Muscle layer of colon (tissue), 2 donors: ENCODE data around the gene C12orf43.

ENCODE experiments used
- H3K27ac ChIP-seq: one replicate; pipeline ENCODE4 v1.7.0; 2013; ENCODE audit warnings: low read depth, mild to moderate bottlenecking, low read length, moderate library complexity
- H3K27me3 ChIP-seq, 2 donors: one replicate each; pipeline ENCODE4 v1.7.0; 2013; ENCODE audit warnings: low read length in 2 of 2, mild to moderate bottlenecking in 2 of 2; ENCODE audit not compliant: insufficient read depth in 2 of 2, control insufficient read depth in 1 of 2
- H3K36me3 ChIP-seq: one replicate; pipeline ENCODE4 v1.7.0; 2013; ENCODE audit warnings: mild to moderate bottlenecking, low read length; ENCODE audit not compliant: insufficient read depth
- H3K4me1 ChIP-seq: one replicate; pipeline ENCODE4 v1.7.0; 2013; ENCODE audit warnings: mild to moderate bottlenecking, low read length; ENCODE audit not compliant: insufficient read depth
- H3K4me3 ChIP-seq, 2 donors: one replicate each; pipeline ENCODE4 v1.7.0; 2013; ENCODE audit warnings: low read length in 2 of 2, low read depth in 1 of 2, mild to moderate bottlenecking in 1 of 2, moderate library complexity in 1 of 2
- H3K9ac ChIP-seq: one replicate; pipeline ENCODE4 v1.7.0; 2013; ENCODE audit warnings: low read length
- H3K9me3 ChIP-seq: one replicate; pipeline ENCODE4 v1.7.0; 2013; ENCODE audit warnings: mild to moderate bottlenecking, low read length
- donor health status: abdominal sarcoma.
- donor health status: Adenocarcinoma of cecum.

The C12orf43 gene

GRCh38 chr12:121025442-121026226 is 9.3 kb upstream of the C12orf43 start:
- no peak overlapping the region for H3K27ac ChIP-seq
- no peaks in the 10 kb centered on the region for H3K36me3 ChIP-seq
- H3K9me3 ChIP-seq = no peaks in the 10 kb centered on the region
- H3K4me3 ChIP-seq = no peak overlapping the region
- H3K27me3 ChIP-seq = no peaks in the 10 kb centered on the region
- H3K4me1 ChIP-seq = no peaks in the 10 kb centered on the region
- H3K9ac ChIP-seq = no peak overlapping the region

DNA sequence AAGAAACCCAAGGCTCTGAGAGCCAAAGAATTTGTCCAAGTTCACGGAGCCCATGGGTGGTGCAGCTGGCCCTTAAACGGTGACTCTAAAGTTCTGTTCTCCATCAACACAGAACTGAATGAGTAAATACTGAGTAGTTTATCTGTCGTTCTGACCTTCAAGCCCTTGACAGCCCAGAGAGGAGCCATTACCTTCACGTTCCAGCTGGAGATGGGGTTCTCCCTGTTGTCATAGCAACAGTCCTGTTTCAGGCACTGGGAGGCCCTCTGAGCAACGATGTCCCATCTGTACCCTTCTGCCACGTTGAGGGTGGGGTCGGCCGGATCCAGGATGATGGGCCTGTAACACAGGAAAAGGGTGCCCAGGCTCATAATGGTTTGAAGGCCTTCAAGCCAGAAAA is 7.5 kb upstream of the C12orf43 start:
- H3K27me3 ChIP-seq = no peaks in the 10 kb centered on the region
- H3K27ac ChIP-seq = no peak overlapping the region

GRCh38 chr12:121022713-121023112 is 6.4 kb upstream of the C12orf43 start:
- H3K27ac ChIP-seq = no peak overlapping the region
- no peaks in the 10 kb centered on the region for H3K27me3 ChIP-seq
- no peak overlapping the region for H3K9ac ChIP-seq
- no peaks in the 10 kb centered on the region for H3K36me3 ChIP-seq
- H3K9me3 ChIP-seq = no peaks in the 10 kb centered on the region
- no peak overlapping the region for H3K4me3 ChIP-seq
- no peaks in the 10 kb centered on the region for H3K4me1 ChIP-seq

More for the DNA sequence above, 7.5 kb upstream of the C12orf43 start:
- Histone ChIP-seq H3K4me3 (no peak overlapping the region), H3K36me3 (no peaks in the 10 kb centered on the region), H3K4me1 (no peaks in the 10 kb centered on the region), H3K9ac (no peak overlapping the region), H3K9me3 (no peaks in the 10 kb centered on the region)

DNA sequence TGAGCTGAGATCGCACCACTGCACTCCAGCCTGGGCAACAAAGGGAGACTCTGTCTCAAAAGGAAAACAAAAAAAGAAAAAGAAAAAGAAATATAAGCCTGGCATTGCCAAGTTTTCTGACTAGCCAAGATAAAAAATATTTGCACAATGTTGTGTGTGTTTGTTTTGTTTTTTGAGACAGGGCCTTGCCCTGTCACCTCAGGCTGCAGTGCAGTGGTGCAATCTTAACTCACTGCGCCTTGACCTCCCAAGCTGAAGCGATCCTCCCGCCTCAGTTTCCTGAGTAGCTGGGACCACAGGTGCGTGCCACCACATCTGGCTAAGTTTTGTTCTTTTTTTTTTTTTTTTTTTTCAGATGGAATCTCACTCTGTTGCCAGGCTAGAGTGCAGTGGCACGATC is 5.5 kb upstream of the C12orf43 start:
- Histone ChIP-seq H3K27me3 (no peaks in the 10 kb centered on the region), H3K9me3 (no peaks in the 10 kb centered on the region), H3K4me3 (no peak overlapping the region), H3K27ac (no peak overlapping the region), H3K36me3 (no peaks in the 10 kb centered on the region), H3K9ac (no peak overlapping the region), H3K4me1 (no peaks in the 10 kb centered on the region)

DNA sequence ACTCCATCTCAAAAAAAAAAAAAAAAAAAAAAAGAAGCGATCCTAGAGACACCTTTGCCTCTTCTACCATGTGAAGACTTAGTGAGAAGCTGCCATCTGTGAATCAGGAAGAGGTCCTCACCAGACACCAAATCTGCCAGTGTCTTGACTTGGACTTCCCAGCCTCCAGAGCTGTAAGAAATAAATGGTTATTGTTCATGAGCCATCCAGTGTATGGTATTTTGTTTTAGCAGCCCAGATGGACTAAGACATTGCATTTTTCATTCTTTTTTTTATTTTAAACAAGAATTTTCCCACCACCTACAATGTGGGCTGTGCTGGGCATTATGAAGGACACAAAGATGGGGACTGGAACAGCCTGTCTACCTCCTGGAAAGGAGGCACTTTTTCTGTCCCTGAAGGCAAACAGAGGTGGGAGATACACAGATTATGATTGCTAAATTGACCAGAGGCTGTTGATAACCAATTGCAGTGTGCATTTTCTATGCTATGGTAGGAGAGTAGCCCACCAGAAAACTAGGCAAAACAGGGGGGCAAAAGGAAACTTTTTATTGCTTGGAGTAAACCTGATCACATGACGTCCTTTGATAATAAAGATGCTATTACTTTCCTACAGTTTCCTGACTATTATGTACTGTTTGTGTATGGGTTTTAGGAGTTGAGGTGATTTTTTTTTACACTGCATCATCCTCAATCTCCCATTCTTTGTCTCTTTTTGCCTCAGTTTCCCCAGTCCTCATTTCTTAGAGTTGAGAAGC is 2.8 kb upstream of the C12orf43 start:
- Histone ChIP-seq H3K27me3 (no peaks in the 10 kb centered on the region), H3K4me3 (no peak overlapping the region), H3K36me3 (no peaks in the 10 kb centered on the region), H3K9ac (no peak overlapping the region), H3K27ac (no peak overlapping the region), H3K9me3 (no peaks in the 10 kb centered on the region), H3K4me1 (peaks cover 11% of the 10 kb centered on the region)

DNA sequence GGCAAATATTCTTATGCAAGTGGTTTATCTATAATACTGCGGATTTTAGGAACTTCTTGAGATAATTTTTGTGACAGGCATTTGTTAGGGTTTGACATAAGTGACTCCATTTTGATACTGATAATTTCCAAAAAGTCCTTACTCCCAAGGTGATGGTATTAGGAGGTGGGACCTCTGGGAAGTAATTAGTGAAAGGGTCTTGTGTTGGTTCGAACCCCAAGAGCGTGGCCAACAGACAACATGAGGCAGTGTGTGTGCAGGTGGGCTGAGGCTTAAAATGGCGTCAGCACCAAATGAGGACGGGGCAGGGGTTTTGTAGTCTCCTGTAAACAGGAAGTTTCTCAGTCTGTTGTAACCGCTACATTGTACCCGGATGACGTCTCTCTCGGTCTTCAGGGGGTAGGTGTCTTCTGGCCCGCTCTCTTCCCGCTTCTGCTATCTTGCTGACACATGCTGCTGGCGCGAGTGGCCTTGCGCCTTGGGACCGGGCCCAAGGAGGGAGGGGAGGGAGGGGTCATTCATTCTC is 1.7 kb upstream of the C12orf43 start:
- Histone ChIP-seq H3K4me3 (no peak overlapping the region), H3K9ac (no peak overlapping the region), H3K27me3 (no peaks in the 10 kb centered on the region), H3K36me3 (peaks cover 5% of the 10 kb centered on the region), H3K27ac (no peak overlapping the region), H3K9me3 (no peaks in the 10 kb centered on the region), H3K4me1 (peaks cover 11% of the 10 kb centered on the region)

- no peak overlapping the region for H3K4me3 ChIP-seq
- H3K9ac ChIP-seq = no peak overlapping the region
- H3K27ac ChIP-seq = no peak overlapping the region
- H3K9me3 ChIP-seq = no peaks in the 10 kb centered on the region
- peaks cover 31% of the 10 kb centered on the region for H3K36me3 ChIP-seq
- peaks cover 11% of the 10 kb centered on the region for H3K4me1 ChIP-seq
- H3K27me3 ChIP-seq = no peaks in the 10 kb centered on the region
Observed at GRCh38 chr12:121013715-121014114, 2.6 kb downstream of the C12orf43 start.

GRCh38 chr12:121011820-121012219 is 4.5 kb downstream of the C12orf43 start:
- no peaks in the 10 kb centered on the region for H3K27me3 ChIP-seq
- H3K9me3 ChIP-seq = no peaks in the 10 kb centered on the region
- peaks cover 43% of the 10 kb centered on the region for H3K36me3 ChIP-seq
- peaks cover 11% of the 10 kb centered on the region for H3K4me1 ChIP-seq
- no peak overlapping the region for H3K9ac ChIP-seq
- H3K4me3 ChIP-seq = no peak overlapping the region
- H3K27ac ChIP-seq = no peak overlapping the region

DNA sequence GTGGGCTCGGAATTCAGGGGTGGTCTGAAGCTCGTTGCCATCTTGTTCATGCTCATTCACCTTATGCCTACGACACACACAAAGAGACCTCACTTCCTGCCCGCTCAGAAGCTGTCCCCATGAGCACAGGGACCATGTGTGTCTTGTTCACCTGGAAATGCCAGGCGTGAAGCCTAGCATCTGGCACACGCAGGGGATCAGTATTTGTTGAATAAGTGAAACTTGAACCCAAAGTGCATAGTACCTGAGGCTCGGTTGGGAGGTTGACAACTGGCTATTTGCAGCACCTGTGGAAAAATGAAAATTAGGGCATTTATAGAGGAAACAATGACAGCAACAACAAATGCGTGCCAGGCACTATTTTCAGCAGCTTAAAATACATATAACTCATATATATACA is 5.4 kb downstream of the C12orf43 start:
- Histone ChIP-seq H3K4me3 (no peak overlapping the region), H3K27ac (no peak overlapping the region), H3K4me1 (peaks cover 11% of the 10 kb centered on the region), H3K9me3 (no peaks in the 10 kb centered on the region), H3K9ac (no peak overlapping the region), H3K27me3 (no peaks in the 10 kb centered on the region), H3K36me3 (peaks cover 47% of the 10 kb centered on the region)

- no peak overlapping the region for H3K9ac ChIP-seq
- no peaks in the 10 kb centered on the region for H3K27me3 ChIP-seq
- no peaks in the 10 kb centered on the region for H3K9me3 ChIP-seq
- H3K27ac ChIP-seq = no peak overlapping the region
- H3K4me3 ChIP-seq = no peak overlapping the region
- peaks cover 51% of the 10 kb centered on the region for H3K36me3 ChIP-seq
- H3K4me1 ChIP-seq = no peaks in the 10 kb centered on the region
Observed at GRCh38 chr12:121009741-121010140, 6.5 kb downstream of the C12orf43 start.

DNA sequence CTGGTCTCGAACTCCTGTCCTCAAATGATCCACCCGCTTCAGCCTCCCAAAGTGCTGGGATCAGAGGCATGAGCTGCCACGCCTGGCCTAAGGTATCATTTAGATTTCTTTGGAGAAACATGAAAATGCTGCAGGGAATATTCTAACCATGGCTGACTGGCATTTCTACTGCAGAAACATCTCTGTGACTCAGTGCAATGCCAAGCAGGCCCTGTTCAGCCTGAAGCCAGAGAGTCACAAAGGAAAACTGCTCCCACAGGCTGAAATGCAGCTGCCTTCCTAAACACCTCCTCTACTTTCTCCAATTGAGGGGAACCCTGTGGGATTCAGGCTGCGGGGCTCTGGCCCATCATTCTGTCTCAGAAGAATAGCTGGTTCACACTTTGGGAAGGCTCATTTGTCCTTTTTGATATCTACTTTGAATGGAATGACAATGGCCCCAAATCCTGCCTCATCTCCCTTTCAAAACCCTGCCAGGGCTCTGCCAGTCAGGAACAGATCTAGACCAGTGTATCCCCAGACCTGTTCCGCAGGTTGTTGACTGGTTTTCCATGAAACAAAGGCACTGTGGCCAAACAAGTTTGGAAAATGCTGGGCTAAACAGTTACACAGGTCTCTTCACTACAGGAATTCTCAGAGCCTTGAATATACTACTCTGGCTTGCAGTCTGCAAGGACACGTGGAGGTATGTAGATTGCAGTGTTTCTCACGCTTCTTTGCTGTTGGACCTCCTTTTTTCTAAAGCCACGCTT is 7.8 kb downstream of the C12orf43 start:
- no peaks in the 10 kb centered on the region for H3K9me3 ChIP-seq
- H3K36me3 ChIP-seq = peaks cover 63% of the 10 kb centered on the region

More for the DNA sequence above, 7.8 kb downstream of the C12orf43 start:
- no peak overlapping the region for H3K4me3 ChIP-seq
- H3K4me1 ChIP-seq = no peaks in the 10 kb centered on the region
- H3K27me3 ChIP-seq = no peaks in the 10 kb centered on the region
- H3K27ac ChIP-seq = no peak overlapping the region
- H3K9ac ChIP-seq = no peak overlapping the region
